GM23248 (cell line): Measurements from ENCODE around the gene DIP2C. TPM values are rescaled to one million over a fixed set of nuclear protein-coding genes. Genes with fewer than 3 reads are reported as not detected.

Source experiments
- DNase-seq: peaks from one replicate; pipeline ENCODE4 v3.0.0-alpha.2; 2015
- H2AFZ ChIP-seq: fragments of 200-600 bp; sonication (generic); 2 replicates; pipeline ENCODE4 v1.6.1; 2016; ENCODE audit warnings: antibody characterized with exemption
- H3F3A ChIP-seq: fragments of 200-600 bp; sonication (generic); 2 replicates; pipeline ENCODE4 v1.6.1; 2016; ENCODE audit warnings: mild to moderate bottlenecking, antibody characterized with exemption, mixed run types; ENCODE audit not compliant: insufficient read depth
- H3K27ac ChIP-seq: fragments of 200-600 bp; sonication (generic); 2 replicates; pipeline ENCODE4 v1.5.1; 2016; ENCODE audit warnings: mild to moderate bottlenecking
- H3K27me3 ChIP-seq: fragments of 200-600 bp; sonication (generic); replicated peaks from 2 replicates; pipeline ENCODE4 v1.6.1; 2016; ENCODE audit warnings: mild to moderate bottlenecking; ENCODE audit not compliant: insufficient read depth
- H3K36me3 ChIP-seq: fragments of 200-600 bp; sonication (generic); 2 replicates; pipeline ENCODE4 v1.6.1; 2016; ENCODE audit warnings: low read depth, mild to moderate bottlenecking
- H3K4me1 ChIP-seq: fragments of 200-600 bp; sonication (generic); 2 replicates; pipeline ENCODE4 v1.6.1; 2016; ENCODE audit warnings: mild to moderate bottlenecking; ENCODE audit not compliant: insufficient read depth
- H3K4me2 ChIP-seq: fragments of 200-600 bp; sonication (generic); one replicate; pipeline ENCODE4 v1.6.1; 2016; ENCODE audit warnings: mild to moderate bottlenecking; ENCODE audit not compliant: unreplicated experiment
- H3K4me3 ChIP-seq: fragments of 200-600 bp; sonication (generic); 2 replicates; pipeline ENCODE4 v1.5.1; 2016; ENCODE audit warnings: mild to moderate bottlenecking
- H3K79me2 ChIP-seq: fragments of 200-600 bp; sonication (generic); 2 replicates; pipeline ENCODE4 v1.6.1; 2016; ENCODE audit warnings: mild to moderate bottlenecking; ENCODE audit not compliant: insufficient read depth
- H3K9ac ChIP-seq: fragments of 200-600 bp; sonication (generic); 2 replicates; pipeline ENCODE4 v1.6.1; 2016; ENCODE audit warnings: mild to moderate bottlenecking
- H3K9me2 ChIP-seq: fragments of 200-600 bp; sonication (generic); 2 replicates; pipeline ENCODE4 v1.6.1; 2016; ENCODE audit warnings: mixed run types, mild to moderate bottlenecking, moderate library complexity; ENCODE audit not compliant: insufficient read depth
- H3K9me3 ChIP-seq: fragments of 200-600 bp; sonication (generic); one replicate; pipeline ENCODE4 v1.6.1; 2017; ENCODE audit warnings: low read depth
- H4K20me1 ChIP-seq: fragments of 200-600 bp; sonication (generic); 2 replicates; pipeline ENCODE4 v1.6.0; 2016; ENCODE audit not compliant: insufficient read depth
- EZH2 ChIP-seq: fragments of 200-600 bp; sonication (generic); IDR thresholded peaks from 2 replicates; pipeline ENCODE4 v1.6.1; 2018; ENCODE audit warnings: antibody characterized with exemption, mild to moderate bottlenecking; ENCODE audit not compliant: insufficient read depth, poor library complexity, severe bottlenecking
- EZH2phosphoT487 ChIP-seq: fragments of 200-600 bp; sonication (generic); IDR thresholded peaks from 2 replicates; pipeline ENCODE4 v1.6.1; 2018; ENCODE audit warnings: antibody characterized with exemption, moderate library complexity, mild to moderate bottlenecking, low read depth; ENCODE audit not compliant: insufficient read depth
- WGBS, 2 experiments: methylation state at CpG; one replicate each; pipeline ENCODE4 v1.1.6; 2015 to 2017; ENCODE audit warnings: low lambda C conversion rate in 2 of 2, low coverage in 1 of 2; ENCODE audit errors: missing lambda C conversion rate in 2 of 2; 5-methylcytosine and 5-hydroxymethylcytosine counted together
- in situ Hi-C: fragments of 300-500 bp; cut with MboI; formaldehyde crosslinking; loops from 2 replicates; pipeline ENCODE4 v1.15.0; 2020
- polyA plus RNA-seq: library from polyadenylated mRNA; unstranded; fragments of >200 nt; fragmentation: Nextera tagmentation; extraction: Ambion mirVana; gene quantifications from 2 replicates; pipeline ENCODE4 v1.2.1, GENCODE V29; 2016
- total RNA-seq: library from RNA; depleted of rRNA; stranded (reverse); fragments of >200 nt; shearing (Covaris generic); gene quantifications from 2 replicates; pipeline ENCODE4 v1.2.3, GENCODE V29; 2014

The DIP2C gene
- total and polyA plus RNA-seq, 2 experiments from 2014 or later = 12.0 to 13.1 TPM

GRCh38 chr10:595473-595872, 94.0 kb downstream of the DIP2C start:
- peaks cover 17% of the 10 kb centered on the region for H3F3A ChIP-seq
- WGBS, 2 experiments = 97% methylated on average over 12 of the region's 12 CpGs
- no peaks in the 10 kb centered on the region for H3K9me2 ChIP-seq
- no peaks in the 10 kb centered on the region for H3K9me3 ChIP-seq
- H2AFZ ChIP-seq = no peak overlapping the region
- no peaks in the 10 kb centered on the region for H3K36me3 ChIP-seq
- H3K27me3 ChIP-seq = no peaks in the 10 kb centered on the region
- no peak overlapping the region for H3K27ac ChIP-seq
- H3K4me1 ChIP-seq = peaks cover 30% of the 10 kb centered on the region
- no peak for DNase-seq
- no peak overlapping the region for H3K4me3 ChIP-seq
- in situ Hi-C loops = no loop called here
- TF ChIP-seq EZH2phosphoT487 = no peak
- H4K20me1 ChIP-seq = no peaks in the 10 kb centered on the region
- no peak overlapping the region for H3K9ac ChIP-seq
- no peak overlapping the region for H3K4me2 ChIP-seq
- H3K79me2 ChIP-seq = peaks cover 91% of the 10 kb centered on the region

GRCh38 chr10:594584-595270, 94.7 kb downstream of the DIP2C start:
- in situ Hi-C loops = no loop called here

GRCh38 chr10:593901-594457, 95.5 kb downstream of the DIP2C start:
- 71 to 75% methylated on average over 17 of the region's 17 CpGs for WGBS, 2 experiments
- DNase-seq = no peak
- Histone ChIP-seq H3K36me3 (no peaks in the 10 kb centered on the region), H3K79me2 (peaks cover 91% of the 10 kb centered on the region), H3K9ac (no peak overlapping the region), H3F3A (peaks cover 12% of the 10 kb centered on the region), H2AFZ (no peak overlapping the region), H3K9me3 (no peaks in the 10 kb centered on the region), H3K27ac (no peak overlapping the region), H3K4me2 (no peak overlapping the region), H3K27me3 (no peaks in the 10 kb centered on the region), H3K9me2 (no peaks in the 10 kb centered on the region), H3K4me3 (no peak overlapping the region), H4K20me1 (no peaks in the 10 kb centered on the region), H3K4me1 (peaks cover 15% of the 10 kb centered on the region)
- in situ Hi-C loops = no loop called here
- no peak for TF ChIP-seq EZH2phosphoT487

More at GRCh38 chr10:594584-595270, 94.7 kb downstream of the DIP2C start:
- Histone ChIP-seq H3K36me3 (no peaks in the 10 kb centered on the region), H3K27ac (no peak overlapping the region), H3K27me3 (no peaks in the 10 kb centered on the region), H2AFZ (no peak overlapping the region), H3K4me3 (no peak overlapping the region), H3K4me2 (no peak overlapping the region), H3K4me1 (peaks cover 23% of the 10 kb centered on the region), H3F3A (peaks cover 17% of the 10 kb centered on the region), H3K9me3 (no peaks in the 10 kb centered on the region), H3K9ac (no peak overlapping the region), H4K20me1 (no peaks in the 10 kb centered on the region), H3K79me2 (peaks cover 91% of the 10 kb centered on the region), H3K9me2 (no peaks in the 10 kb centered on the region)
- no peak for DNase-seq
- WGBS, 2 experiments = 97% methylated on average over 28 of the region's 28 CpGs
- TF ChIP-seq EZH2 (no peak), EZH2phosphoT487 (no peak)

GRCh38 chr10:593421-593820, 96.0 kb downstream of the DIP2C start:
- Histone ChIP-seq H3K79me2 (peaks cover 94% of the 10 kb centered on the region), H3K9ac (no peak overlapping the region), H4K20me1 (no peaks in the 10 kb centered on the region), H3K27me3 (no peaks in the 10 kb centered on the region), H3F3A (peaks cover 9% of the 10 kb centered on the region; the same call in 1 of the 2 replicates), H3K9me2 (no peaks in the 10 kb centered on the region), H3K4me1 (peaks cover 10% of the 10 kb centered on the region), H3K4me2 (no peak overlapping the region), H3K36me3 (no peaks in the 10 kb centered on the region), H2AFZ (no peak overlapping the region), H3K9me3 (no peaks in the 10 kb centered on the region), H3K4me3 (no peak overlapping the region), H3K27ac (no peak overlapping the region)
- 70 to 75% methylated on average over 10 to 15 of the region's 15 CpGs for WGBS, 2 experiments
- TF ChIP-seq EZH2 (no peak), EZH2phosphoT487 (no peak)
- no peak for DNase-seq
- in situ Hi-C loops = no loop called here
